Stromal cell of bone marrow (primary cell): ENCODE data around the gene TSPAN32.

Source experiments
- DNase-seq: peaks from one replicate; pipeline ENCODE4 v3.0.0-alpha.2; 2012; ENCODE audit warnings: low read depth

TSPAN32 gene

GRCh38 chr11:2366276-2366675 lies 64.5 kb downstream of the TSPAN32 start:
- no peak for DNase-seq

GRCh38 chr11:2366733-2367132 lies 64.9 kb downstream of the TSPAN32 start:
- DNase-seq = no peak

- no peak for DNase-seq
Measured at GRCh38 chr11:2367266-2368160, 65.7 kb downstream of the TSPAN32 start.
